Esophagus (tissue), 2 donors: ENCODE measurements around the gene LRRC10B. TPM values are rescaled to one million over a fixed set of nuclear protein-coding genes. Genes with fewer than 3 reads are reported as not detected.
A peak's percentile ranks its signal among the peaks of the same experiment; 100 is the strongest.
"Not testable (repeated sequence)": the region's sequence is repeated elsewhere in the genome, so short reads cannot be mapped to it uniquely, and the experiment has no call there.

ENCODE experiments used
- H3K27ac ChIP-seq, 2 donors: one replicate each; pipeline ENCODE4 v1.5.1; 2013; ENCODE audit warnings: low read depth in 2 of 2, mild to moderate bottlenecking in 2 of 2, inconsistent platforms in 1 of 2, low read length in 1 of 2, moderate library complexity in 1 of 2
- H3K27me3 ChIP-seq, 2 donors: one replicate each; pipeline ENCODE4 v1.6.1; 2013; ENCODE audit warnings: low read length in 2 of 2, control low read depth in 1 of 2, mild to moderate bottlenecking in 1 of 2; ENCODE audit not compliant: insufficient read depth in 2 of 2, control insufficient read depth in 1 of 2
- H3K36me3 ChIP-seq, 2 donors: one replicate each; pipeline ENCODE4 v1.6.1; 2013; ENCODE audit warnings: low read length in 1 of 2; ENCODE audit not compliant: control insufficient read depth in 2 of 2, insufficient read depth in 2 of 2
- H3K4me1 ChIP-seq, 2 donors: one replicate each; pipeline ENCODE4 v1.6.1; 2013; ENCODE audit warnings: low read length in 1 of 2; ENCODE audit not compliant: control insufficient read depth in 2 of 2, insufficient read depth in 2 of 2
- H3K4me3 ChIP-seq, 2 donors: one replicate each; pipeline ENCODE4 v1.5.1; 2013; ENCODE audit warnings: low read length in 2 of 2, mild to moderate bottlenecking in 2 of 2, low read depth in 1 of 2, moderate library complexity in 1 of 2
- H3K9me3 ChIP-seq, 2 donors: one replicate each; pipeline ENCODE4 v1.6.1; 2013; ENCODE audit warnings: mild to moderate bottlenecking in 2 of 2, low read depth in 1 of 2, low read length in 1 of 2, moderate library complexity in 1 of 2; ENCODE audit not compliant: control insufficient read depth in 2 of 2, insufficient read depth in 1 of 2
- WGBS, 2 donors: extraction: QIAGEN DNeasy Blood & Tissue Kit; methylation state at CpG; one replicate each; pipeline ENCODE4 v1.1.7; 2013; 5-methylcytosine and 5-hydroxymethylcytosine counted together
- polyA plus RNA-seq, 2 donors: library from polyadenylated mRNA; stranded (reverse); fragments of 200-250 nt; gene quantifications; one replicate each; pipeline ENCODE4 v1.2.3, GENCODE V29; 2013
- donor health status: healthy with polysubstance abuse.
- donor health status: Bipolar disorder and iron deficiency.

The LRRC10B gene
- under 1 TPM; 0.04 to 0.19 TPM for polyA plus RNA-seq

DNA sequence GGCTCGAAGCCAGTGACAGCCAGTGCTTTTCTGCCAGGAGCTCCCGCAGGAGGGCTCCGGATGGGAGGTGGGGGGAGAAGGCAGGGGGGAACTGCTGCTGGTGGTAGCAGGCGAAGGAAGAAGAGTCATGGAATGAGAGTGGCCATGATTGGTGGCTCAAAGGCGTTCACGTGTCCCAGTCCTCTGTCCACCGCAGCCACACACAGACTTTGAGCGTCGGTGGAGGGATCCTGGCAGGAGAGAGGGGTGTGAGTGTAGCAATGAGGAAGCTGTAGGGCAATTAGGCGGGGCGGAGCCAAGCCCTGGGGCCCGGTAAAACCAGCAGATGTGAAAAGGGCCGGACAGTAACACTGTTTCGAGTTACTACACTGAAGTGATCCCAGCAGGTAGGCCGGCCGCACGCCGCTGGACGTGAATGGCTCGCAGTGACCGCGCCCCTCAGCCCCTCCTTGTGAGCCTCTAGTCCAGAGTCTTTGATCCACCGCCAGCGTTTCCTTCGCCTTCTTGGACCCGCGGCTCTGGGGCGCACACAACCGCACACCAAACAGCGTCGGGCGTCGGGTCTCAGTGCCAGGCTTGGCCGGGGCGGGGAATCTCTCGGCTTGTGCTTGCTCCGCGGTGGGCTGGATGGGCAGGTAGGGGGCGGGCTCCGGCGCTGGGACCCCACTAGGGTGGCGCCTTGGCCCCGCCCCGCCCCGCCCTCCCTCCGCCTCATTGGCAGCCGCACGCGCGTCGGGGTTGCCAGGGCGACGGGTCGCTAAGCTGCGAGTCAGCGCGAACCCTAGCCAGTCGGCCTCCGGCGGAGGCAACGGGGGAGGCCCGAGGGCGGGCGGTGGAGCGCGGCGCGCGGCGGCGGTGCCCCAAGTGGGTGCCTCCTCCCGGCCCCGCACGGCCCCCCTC is at the start of gene LRRC10B:
LRRC10B (plus strand) TSS at position 788 of the 900 bp plus-strand sequence. CDS start 250 bp downstream, outside the sequence.
- H3K9me3 ChIP-seq, result no peaks in the 10 kb centered on the region
- H3K36me3 ChIP-seq, result no peaks in the 10 kb centered on the region
- H3K27me3 ChIP-seq, result peaks cover 3% of the 10 kb centered on the region in 2 donors
- peak within 1 kb of the TSS in 1 of 2 donors; percentile 20 for H3K4me3 ChIP-seq
- 4 to 6% methylated on average over 46 to 74 of the region's 74 CpGs for WGBS, 2 donors
- H3K27ac ChIP-seq, result no peak within 1 kb of the TSS
- peaks cover 10 to 11% of the 10 kb centered on the region in 2 donors for H3K4me1 ChIP-seq

GRCh38 chr11:61460474-61460881 is 48.1 kb upstream of the LRRC10B start:
- WGBS, 2 donors, result 49 to 62% methylated on average over 3 of the region's 3 CpGs
- Histone ChIP-seq H3K27ac (no peak overlapping the region), H3K9me3 (no peaks in the 10 kb centered on the region)

DNA sequence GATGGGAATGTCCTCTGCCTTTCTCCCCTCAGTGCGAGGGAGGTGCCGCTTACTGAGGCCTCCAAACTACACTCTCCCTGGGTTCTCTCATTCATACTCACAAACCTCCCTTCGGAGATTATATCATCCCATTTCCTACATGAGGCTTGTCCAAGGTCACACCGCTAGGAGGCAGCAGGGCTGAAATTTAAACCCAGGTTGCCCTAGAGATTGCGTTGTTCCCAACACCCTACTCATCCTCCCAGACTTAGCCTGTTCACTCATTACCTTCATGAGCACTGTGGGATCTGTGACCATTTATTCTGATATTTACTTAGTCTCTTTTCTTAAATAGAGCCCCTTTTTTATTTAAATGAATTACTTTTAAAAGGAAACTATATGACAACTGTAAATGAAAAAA is 47.6 kb upstream of the LRRC10B start:
- H3K27me3 ChIP-seq, result no peaks in the 10 kb centered on the region
- no peaks in the 10 kb centered on the region for H3K4me1 ChIP-seq
- no peak overlapping the region for H3K27ac ChIP-seq
- no peak overlapping the region for H3K4me3 ChIP-seq
- no peaks in the 10 kb centered on the region for H3K36me3 ChIP-seq
- no peaks in the 10 kb centered on the region for H3K9me3 ChIP-seq
- 88 to 90% methylated on average over 5 of the region's 5 CpGs for WGBS, 2 donors

More at GRCh38 chr11:61460474-61460881, 48.1 kb upstream of the LRRC10B start:
- peaks cover 0 to 2% of the 10 kb centered on the region in 2 donors for H3K36me3 ChIP-seq
- H3K27me3 ChIP-seq, result no peaks in the 10 kb centered on the region
- no peaks in the 10 kb centered on the region for H3K4me1 ChIP-seq
- no peak overlapping the region for H3K4me3 ChIP-seq

- not testable (repeated sequence) for H3K9me3 ChIP-seq, H3K27ac ChIP-seq, H3K27me3 ChIP-seq, H3K4me3 ChIP-seq, H3K4me1 ChIP-seq, H3K36me3 ChIP-seq
- 73 to 75% methylated on average over 6 of the region's 6 CpGs for WGBS, 2 donors
Observed at GRCh38 chr11:61467602-61468001, 40.9 kb upstream of the LRRC10B start.

DNA sequence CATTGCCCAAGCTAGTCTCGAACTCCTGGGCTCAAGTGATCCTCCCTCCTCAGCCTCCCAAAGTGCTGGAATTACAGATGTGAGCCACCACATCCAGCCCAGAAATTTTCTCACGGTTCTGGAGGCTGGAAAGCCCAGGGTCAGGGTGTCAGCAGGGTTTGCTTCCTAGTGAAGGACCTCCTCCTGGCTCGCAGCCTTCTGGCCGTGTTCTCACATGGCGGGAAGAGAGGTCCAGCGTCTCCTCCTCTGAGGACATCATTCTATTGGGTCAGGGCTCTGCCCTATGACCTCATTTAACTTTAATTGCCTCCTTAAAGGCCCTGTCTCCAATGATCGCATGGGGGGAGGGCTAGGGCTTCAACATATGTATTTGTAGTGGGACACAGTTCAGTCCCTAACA is 40.5 kb upstream of the LRRC10B start:
- 79 to 80% methylated on average over 7 of the region's 7 CpGs for WGBS, 2 donors
- Histone ChIP-seq H3K27me3 (no peaks in the 10 kb centered on the region), H3K4me1 (no peaks in the 10 kb centered on the region), H3K27ac (no peak overlapping the region), H3K36me3 (peaks cover 0 to 3% of the 10 kb centered on the region in 2 donors), H3K4me3 (no peak overlapping the region), H3K9me3 (no peaks in the 10 kb centered on the region)

- Histone ChIP-seq H3K4me3 (no peak overlapping the region), H3K9me3 (no peaks in the 10 kb centered on the region), H3K27me3 (no peaks in the 10 kb centered on the region), H3K27ac (peak overlapping the region in 1 of 2 donors; percentile 11), H3K36me3 (peaks cover 0 to 3% of the 10 kb centered on the region in 2 donors), H3K4me1 (no peaks in the 10 kb centered on the region)
- 71 to 83% methylated on average over 5 of the region's 5 CpGs for WGBS, 2 donors
Observed at GRCh38 chr11:61472282-61472681, 36.3 kb upstream of the LRRC10B start.

DNA sequence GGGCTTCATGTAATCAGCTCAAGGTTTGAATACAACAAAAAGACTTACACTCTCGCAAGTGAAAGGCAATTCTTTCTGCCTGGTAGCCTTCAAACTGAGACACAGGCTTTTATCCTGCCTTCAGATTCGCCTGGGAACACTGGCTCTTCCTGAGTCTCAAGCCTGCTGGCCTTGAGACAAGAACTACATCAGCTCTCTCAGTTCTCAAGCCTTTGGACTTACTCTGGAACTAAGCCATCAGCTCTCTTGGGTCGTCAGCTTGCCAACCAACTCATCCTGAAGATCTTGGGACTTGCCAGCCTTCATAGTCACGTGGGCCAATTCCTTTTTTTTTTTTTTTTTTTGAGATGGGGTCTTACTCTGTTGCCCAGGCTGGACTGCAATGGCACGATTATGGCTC is 35.7 kb upstream of the LRRC10B start:
- WGBS, 2 donors, result 66 to 77% methylated on average over 5 of the region's 5 CpGs
- peak overlapping the region in 1 of 2 donors; percentile 11 for H3K27ac ChIP-seq
- no peaks in the 10 kb centered on the region for H3K9me3 ChIP-seq
- H3K27me3 ChIP-seq, result no peaks in the 10 kb centered on the region
- H3K4me1 ChIP-seq, result peaks cover 0 to 4% of the 10 kb centered on the region in 2 donors
- H3K4me3 ChIP-seq, result no peak overlapping the region
- peaks cover 0 to 3% of the 10 kb centered on the region in 2 donors for H3K36me3 ChIP-seq

GRCh38 chr11:61473370-61474012 is 35.1 kb upstream of the LRRC10B start:
- Histone ChIP-seq H3K27me3 (no peaks in the 10 kb centered on the region), H3K27ac (no peak overlapping the region), H3K36me3 (peaks cover 0 to 3% of the 10 kb centered on the region in 2 donors), H3K4me3 (no peak overlapping the region), H3K4me1 (peaks cover 0 to 5% of the 10 kb centered on the region in 2 donors), H3K9me3 (no peaks in the 10 kb centered on the region)
- WGBS, 2 donors, result 81 to 89% methylated on average over 3 of the region's 3 CpGs

- Histone ChIP-seq H3K9me3 (no peaks in the 10 kb centered on the region), H3K27ac (no peak overlapping the region), H3K36me3 (peaks cover 0 to 3% of the 10 kb centered on the region in 2 donors), H3K4me3 (no peak overlapping the region), H3K27me3 (no peaks in the 10 kb centered on the region), H3K4me1 (peaks cover 0 to 5% of the 10 kb centered on the region in 2 donors)
- WGBS, 2 donors, result 88 to 89% methylated on average over 6 of the region's 6 CpGs
Observed at GRCh38 chr11:61474013-61474643, 34.4 kb upstream of the LRRC10B start.
